GM18505 (cell line): Measurements from ENCODE around the gene NLGN4X.
A peak's percentile ranks its signal among the peaks of the same experiment; 100 is the strongest.

ENCODE experiments used
- ATAC-seq: cut with Tn5 transposase; IDR thresholded peaks from one replicate; pipeline ENCODE4 v1.9.1; 2021; ENCODE audit not compliant: unreplicated experiment
- POLR2A ChIP-seq: IDR thresholded peaks from 4 replicates; pipeline ENCODE4 v1.6.1; 2011; ENCODE audit warnings: borderline replicate concordance; ENCODE audit not compliant: insufficient read depth, insufficient read length; ENCODE audit errors: extremely low read depth

The NLGN4X gene

DNA sequence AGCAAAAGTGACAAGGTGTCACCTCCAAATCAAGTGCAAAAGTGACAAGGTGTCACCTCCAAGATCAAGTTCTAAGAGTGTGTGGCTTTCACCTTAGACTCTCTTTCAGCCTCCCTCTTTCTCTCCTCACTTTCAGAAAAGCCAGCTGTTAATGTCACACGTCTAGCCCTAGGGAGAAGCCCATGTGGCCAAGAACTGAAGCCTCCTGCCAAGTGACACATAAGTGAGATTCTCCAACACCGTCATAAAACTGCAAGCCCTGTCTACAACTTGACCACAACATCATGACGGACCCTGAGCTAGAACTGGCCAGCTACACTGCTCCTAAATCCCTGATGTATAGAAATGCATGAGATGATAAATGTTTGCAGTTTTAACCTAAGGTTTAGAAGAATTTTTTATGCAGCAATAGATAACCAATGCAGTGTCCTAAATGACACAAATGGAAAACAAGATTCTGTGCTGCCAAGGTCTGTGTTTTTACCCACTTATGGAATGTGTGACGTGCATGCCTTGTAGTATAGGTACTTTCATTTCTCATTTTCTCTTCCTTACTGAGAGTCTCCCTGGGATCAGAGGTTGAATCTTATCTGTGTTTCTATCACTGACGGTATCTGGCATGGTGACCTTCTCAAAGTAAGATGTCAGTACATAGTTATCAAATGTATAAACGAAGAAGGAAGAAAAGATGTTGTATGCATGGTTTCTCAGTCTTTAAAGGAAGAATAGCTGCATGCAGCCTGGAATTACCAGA, 25.0 kb downstream of the NLGN4X start:
- ATAC-seq: peak; percentile 50
- no peak for TF ChIP-seq POLR2A

DNA sequence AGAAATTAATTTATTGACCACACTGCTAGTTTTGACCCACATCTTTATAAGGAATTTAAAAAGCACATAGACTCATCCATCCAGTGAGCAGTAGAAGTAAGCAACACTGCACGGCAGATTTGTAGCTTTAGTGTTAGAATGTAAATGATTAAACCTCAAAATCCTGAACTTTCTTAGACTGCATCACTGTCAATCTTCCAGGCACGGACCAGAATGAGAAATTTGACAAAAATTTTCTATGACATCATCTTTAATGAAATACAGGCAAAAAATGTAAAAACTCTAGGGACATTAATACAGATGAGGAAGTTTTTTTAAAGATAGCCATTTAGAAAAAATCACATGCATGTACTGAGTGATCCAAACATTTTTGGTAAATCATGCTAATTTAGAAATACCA, 29.2 kb downstream of the NLGN4X start:
- ATAC-seq: no peak
- no peak for TF ChIP-seq POLR2A

GRCh38 chrX:6187256-6187655, 41.4 kb downstream of the NLGN4X start:
- no peak for TF ChIP-seq POLR2A
- ATAC-seq: no peak

DNA sequence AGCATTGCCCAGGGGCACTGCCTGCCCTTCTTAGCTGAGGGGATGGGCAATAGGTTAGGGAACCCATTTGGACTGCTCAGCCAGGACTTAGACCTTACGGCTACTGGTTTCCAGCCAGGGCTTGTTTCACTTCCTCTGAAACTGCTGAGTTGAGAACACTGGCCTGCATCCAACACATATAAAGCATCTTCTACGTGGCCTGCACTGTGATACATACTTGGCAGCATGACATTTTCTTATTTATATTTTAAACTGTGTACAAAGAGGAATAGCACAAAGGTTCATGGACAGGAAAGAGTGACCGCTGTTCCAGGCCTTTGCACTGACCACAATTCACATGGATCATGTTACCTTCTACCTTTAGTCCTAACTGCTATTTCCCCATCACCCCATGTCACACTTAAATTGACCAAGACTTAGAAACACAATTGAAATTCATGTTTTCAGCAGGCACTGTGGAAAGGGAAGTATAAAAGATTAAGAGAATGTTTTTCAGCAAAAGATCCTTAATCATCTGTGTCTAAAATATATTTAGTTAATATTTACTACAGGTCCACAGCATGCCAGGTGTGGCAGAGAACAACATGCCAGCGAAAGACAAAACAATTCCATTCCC, 43.7 kb downstream of the NLGN4X start:
- peak; percentile 100 for ATAC-seq
- no peak for TF ChIP-seq POLR2A

DNA sequence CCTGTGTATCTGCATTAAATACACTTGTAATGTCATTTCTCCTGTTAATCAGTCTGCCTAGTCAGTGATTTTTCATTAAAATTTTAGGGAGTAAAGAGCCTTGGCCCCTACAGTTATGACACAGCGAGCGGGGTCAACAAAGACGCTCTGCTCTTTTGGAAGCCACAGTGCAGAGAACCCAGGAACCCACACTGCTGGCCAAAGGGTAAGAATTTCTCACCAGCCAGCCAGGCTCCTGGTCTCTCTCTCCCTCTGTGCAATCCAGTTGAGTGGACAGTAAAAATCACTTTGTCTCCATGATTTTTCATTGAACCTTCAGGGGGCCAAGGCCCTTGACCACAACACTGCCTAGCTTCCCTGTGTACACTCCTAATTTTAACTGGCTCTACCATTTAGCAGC, 52.8 kb downstream of the NLGN4X start:
- ATAC-seq: no peak
- TF ChIP-seq POLR2A: no peak

- TF ChIP-seq POLR2A: no peak
- no peak for ATAC-seq
These were observed 58.2 kb downstream of the NLGN4X start for GRCh38 chrX:6170424-6170823.

DNA sequence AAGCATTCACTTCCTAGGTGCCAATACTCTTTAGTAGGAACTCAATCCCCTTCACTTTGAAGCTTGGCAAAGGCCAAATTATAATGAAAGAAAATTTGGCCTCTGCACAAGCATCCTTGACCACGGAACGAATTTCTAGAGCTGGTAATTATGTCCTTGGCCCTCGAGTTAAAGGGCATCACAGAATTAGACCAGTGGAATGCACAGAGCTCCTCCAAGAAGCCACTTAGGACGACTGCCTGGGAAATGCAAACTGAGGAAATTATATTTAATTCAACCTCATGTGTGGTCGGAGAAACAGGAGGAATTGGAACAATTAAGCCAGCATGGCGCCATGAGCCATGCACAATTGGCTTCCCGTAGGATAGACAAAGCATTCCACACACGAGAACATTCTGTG, 59.3 kb downstream of the NLGN4X start:
- no peak for ATAC-seq
- TF ChIP-seq POLR2A: no peak

DNA sequence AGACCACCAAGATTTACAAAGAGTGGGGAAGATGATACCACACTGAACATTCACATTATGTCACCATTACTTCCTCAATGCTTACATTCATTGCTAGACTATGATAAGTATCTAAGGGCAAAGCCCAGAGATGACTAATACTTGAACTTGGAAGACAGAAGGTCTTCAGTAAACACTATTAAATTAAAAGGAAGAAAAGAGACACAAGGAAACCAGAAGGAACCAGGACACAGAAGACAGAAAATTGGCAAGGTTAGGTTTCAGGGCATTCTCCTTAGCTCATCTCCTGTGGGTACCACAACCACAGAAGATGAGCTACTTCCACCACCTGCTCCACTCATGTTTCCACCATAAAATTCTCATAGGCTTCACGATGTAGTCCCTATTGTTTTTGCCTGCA, 64.9 kb downstream of the NLGN4X start:
- no peak for TF ChIP-seq POLR2A
- no peak for ATAC-seq

DNA sequence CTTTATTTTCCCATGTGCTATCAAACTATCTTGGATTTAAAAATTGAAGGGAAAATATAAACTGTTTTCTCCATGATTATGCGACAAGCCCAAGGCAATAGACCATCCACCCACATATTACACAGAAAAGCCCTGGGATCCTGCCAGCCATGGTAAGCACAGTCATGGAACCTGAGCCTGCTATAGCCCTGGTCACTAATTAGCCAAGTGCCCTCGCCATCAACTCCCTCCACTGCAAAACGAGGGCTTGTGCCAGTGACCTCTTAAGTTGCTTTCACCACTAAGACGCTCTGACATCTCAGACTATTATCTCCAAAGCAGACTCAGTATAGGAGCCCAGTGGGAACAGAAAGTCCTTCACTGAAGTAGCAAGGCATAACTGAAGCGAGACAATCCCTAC, 69.2 kb downstream of the NLGN4X start:
- no peak for TF ChIP-seq POLR2A
- no peak for ATAC-seq

GRCh38 chrX:6151971-6152370, 76.7 kb downstream of the NLGN4X start:
- TF ChIP-seq POLR2A: no peak
- ATAC-seq: no peak

DNA sequence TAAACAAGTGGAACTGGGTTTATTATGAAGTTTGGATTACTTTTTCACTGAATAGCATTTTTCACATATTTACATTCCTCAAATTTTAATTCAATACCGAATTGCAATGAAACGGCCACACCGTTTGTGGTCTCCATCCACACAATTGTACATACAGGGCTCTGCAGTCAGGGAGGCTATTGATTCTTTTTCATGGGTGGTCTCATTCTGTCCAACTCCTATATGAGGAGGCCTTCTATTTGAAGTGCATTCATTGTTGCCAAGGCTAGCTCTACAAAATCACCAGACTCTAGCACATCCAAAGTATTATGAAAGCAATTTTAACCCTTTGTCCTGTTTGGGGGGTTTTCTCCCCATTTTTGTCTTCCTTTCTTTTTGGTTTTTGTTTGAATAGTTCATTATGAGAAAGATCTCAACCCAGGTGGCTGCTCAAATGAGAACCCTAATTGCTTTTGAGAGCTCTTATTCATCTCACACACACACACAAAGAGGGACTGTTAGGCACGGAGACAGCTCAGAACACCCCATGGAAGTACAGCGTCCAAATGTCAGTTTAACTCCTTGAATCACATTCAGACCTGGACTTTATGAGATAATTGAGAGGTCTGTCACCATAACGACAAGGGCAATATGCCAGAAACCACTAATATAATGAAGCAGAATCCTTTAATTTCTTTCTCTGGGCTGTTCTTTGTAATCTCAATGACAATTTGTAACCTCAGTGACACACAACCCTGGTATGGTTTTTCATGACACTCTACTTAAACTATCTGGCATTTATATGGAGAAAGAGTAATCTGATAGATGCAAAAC, 79.4 kb downstream of the NLGN4X start:
- ATAC-seq: no peak

GRCh38 chrX:6134255-6134654, 94.4 kb downstream of the NLGN4X start:
- TF ChIP-seq POLR2A: no peak
- ATAC-seq: no peak

More for the DNA sequence above, 79.4 kb downstream of the NLGN4X start:
- no peak for TF ChIP-seq POLR2A

DNA sequence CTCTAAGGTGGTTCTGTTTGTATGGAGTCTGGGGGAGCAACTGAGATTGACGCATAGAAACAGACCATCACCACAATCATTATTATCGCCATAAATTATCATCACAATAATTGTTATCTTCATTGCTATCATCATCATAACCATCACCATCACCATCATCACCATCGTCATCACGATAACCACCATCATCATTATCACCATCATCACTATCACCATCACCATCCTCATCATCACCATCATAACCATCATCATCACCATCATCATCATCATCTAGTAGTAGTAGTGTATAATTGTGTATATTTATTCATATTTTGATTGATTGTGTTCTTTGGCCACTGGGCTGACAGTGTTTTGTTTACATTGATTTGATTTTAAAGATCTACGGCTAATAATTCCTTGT, 95.7 kb downstream of the NLGN4X start:
- TF ChIP-seq POLR2A: no peak

DNA sequence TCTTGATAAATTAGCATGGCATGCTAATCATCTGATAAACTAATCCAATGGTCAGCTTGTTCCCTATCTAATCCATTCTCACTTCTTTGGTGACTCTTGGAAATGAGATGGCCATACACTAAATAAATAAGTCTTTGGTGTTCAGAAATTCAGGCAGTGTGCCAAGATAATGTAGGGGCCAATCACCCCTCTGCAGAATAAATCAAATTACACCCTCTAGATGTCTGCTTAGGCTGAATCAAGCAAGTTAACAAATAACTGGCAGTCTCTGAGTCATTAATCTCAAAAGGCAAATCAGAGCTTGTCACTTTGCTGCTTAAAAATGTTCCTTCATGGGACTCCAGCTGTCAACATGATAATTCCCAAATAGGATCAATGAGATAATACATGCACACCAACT, 97.4 kb downstream of the NLGN4X start:
- TF ChIP-seq POLR2A: no peak
- ATAC-seq: no peak

More for the DNA sequence above, 95.7 kb downstream of the NLGN4X start:
- no peak for ATAC-seq
